GM19099 (cell line): ENCODE results near the gene TGIF2.

Experiments
- POLR2A ChIP-seq: IDR thresholded peaks from 3 replicates; pipeline ENCODE4 v1.6.1; 2011; ENCODE audit warnings: low read depth; ENCODE audit not compliant: insufficient read length; ENCODE audit errors: extremely low read depth

TGIF2 gene

GRCh38 chr20:36571564-36572504 is 1.6 kb upstream of the TGIF2 start:
- no peak for TF ChIP-seq POLR2A

GRCh38 chr20:36572701-36573102 is 695 bp upstream of the TGIF2 start:
- no peak for TF ChIP-seq POLR2A

GRCh38 chr20:36573798-36574365 is 485 bp downstream of the TGIF2 start:
- TF ChIP-seq POLR2A = no peak

GRCh38 chr20:36574366-36575135 is 1.2 kb downstream of the TGIF2 start:
- TF ChIP-seq POLR2A = no peak

GRCh38 chr20:36576081-36576445 is 2.7 kb downstream of the TGIF2 start:
- TF ChIP-seq POLR2A = no peak

GRCh38 chr20:36578356-36579041 is 5.1 kb downstream of the TGIF2 start:
- TF ChIP-seq POLR2A = no peak

GRCh38 chr20:36579996-36580545 is 6.7 kb downstream of the TGIF2 start:
- TF ChIP-seq POLR2A = no peak

GRCh38 chr20:36582322-36582721 is 8.9 kb downstream of the TGIF2 start:
- no peak for TF ChIP-seq POLR2A

GRCh38 chr20:36582821-36583220 is 9.4 kb downstream of the TGIF2 start:
- no peak for TF ChIP-seq POLR2A

GRCh38 chr20:36584018-36584481 is 10.7 kb downstream of the TGIF2 start:
- TF ChIP-seq POLR2A = no peak

- TF ChIP-seq POLR2A = no peak
Observed at GRCh38 chr20:36585410-36586125, 12.2 kb downstream of the TGIF2 start.

- TF ChIP-seq POLR2A = no peak
Observed at GRCh38 chr20:36587388-36588070, 14.1 kb downstream of the TGIF2 start.

GRCh38 chr20:36591281-36591680 is 17.9 kb downstream of the TGIF2 start:
- no peak for TF ChIP-seq POLR2A

GRCh38 chr20:36591854-36592641 is 18.7 kb downstream of the TGIF2 start:
- TF ChIP-seq POLR2A = no peak
